Heart left ventricle (tissue), 13 donors: ENCODE results near the gene NSD2.

Source experiments
- POLR2A ChIP-seq, 2 donors: fragments of 450-650 bp; IDR thresholded peaks; one replicate each; pipeline ENCODE4 v1.6.1; 2017; ENCODE audit warnings: antibody characterized with exemption in 2 of 2, mild to moderate bottlenecking in 2 of 2, moderate library complexity in 2 of 2
- TF ChIP-seq, protein P1 (sequence below), 12 donors: fragments of 200-600 bp; sonication (generic) in 4 of 12; IDR thresholded peaks; one replicate each; pipeline versions ENCODE4 v1.5.0 to v1.8.0; 2018 to 2022; ENCODE audit warnings: antibody characterized with exemption in 12 of 12, mild to moderate bottlenecking in 5 of 12
- donor health status: ischemic (EF 13 %, LVEDD 7.1; RV severe dilation, severe dysfunction).
- donor health status: DM: no; HTN: yes; CAD: no.
- donor health status: DM: no; HTN: no; CAD: no.
- donor health status: ischemic (EF 25% LVEDD 6.9; RV normal size, moderate dysfunction).
- donor health status: ischemic (EF 25% LVEDD 5.7; RV mildly dilated, moderate dysfunction).
- donor health status: ischemic (EF 35%, LVEDD 5.7; RV mildly dilated, moderate dysfunction).
- donor health status: nonischemic (EF 11% LVEDD 7.7; RV severe dilation, severe dysfunction).
- donor health status: DM: yes; HTN: yes; CAD: no.
- donor health status: PGD.
- donor health status: ischemic (EF 29% LVEDD 5.4; RV normal size, mild dysfunction).
- donor health status: nonischemic (EF 23%, LVEDD 6.1; RV moderate dilation, normal function).

DNA sequence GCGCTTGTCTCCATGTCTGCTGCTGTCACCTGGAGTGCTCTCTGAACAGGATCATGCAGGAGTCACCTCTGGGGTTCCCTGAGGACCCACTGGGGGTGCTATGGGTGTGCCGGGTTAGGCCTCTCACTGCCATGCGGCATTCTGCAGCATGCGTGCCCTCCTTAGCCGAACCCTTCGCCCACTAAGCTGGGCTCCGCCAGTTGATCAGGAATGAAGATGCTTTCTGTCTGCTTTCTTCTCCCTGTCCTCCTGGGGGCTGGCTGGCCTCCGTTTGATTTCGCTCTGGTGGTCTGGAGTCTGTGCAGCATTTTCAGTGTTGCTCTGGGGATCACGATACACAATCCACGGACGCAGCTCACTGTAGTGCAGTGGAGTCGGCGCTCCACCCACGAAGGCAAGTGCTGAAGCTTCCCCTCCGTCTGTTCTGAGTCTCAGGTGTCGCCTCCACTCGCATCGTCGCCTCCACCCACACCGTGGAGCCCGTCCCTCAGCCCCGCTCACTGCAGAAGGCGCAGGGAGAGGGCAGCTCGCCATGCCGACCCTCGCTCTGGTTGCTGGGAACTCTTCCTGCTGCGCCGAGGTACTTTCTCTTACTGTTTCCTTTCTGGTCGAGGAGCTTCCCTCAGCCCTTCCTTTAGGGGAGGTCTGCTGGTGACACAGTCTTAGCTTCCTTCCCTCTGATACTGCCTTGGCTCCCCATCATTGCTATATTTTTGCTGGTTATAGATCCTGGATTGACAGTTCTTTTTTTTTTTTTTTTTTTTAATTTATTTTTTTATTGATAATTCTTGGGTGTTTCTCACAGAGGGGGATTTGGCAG is 44.5 kb upstream of the NSD2 start:
- TF ChIP-seq, protein P1, sequence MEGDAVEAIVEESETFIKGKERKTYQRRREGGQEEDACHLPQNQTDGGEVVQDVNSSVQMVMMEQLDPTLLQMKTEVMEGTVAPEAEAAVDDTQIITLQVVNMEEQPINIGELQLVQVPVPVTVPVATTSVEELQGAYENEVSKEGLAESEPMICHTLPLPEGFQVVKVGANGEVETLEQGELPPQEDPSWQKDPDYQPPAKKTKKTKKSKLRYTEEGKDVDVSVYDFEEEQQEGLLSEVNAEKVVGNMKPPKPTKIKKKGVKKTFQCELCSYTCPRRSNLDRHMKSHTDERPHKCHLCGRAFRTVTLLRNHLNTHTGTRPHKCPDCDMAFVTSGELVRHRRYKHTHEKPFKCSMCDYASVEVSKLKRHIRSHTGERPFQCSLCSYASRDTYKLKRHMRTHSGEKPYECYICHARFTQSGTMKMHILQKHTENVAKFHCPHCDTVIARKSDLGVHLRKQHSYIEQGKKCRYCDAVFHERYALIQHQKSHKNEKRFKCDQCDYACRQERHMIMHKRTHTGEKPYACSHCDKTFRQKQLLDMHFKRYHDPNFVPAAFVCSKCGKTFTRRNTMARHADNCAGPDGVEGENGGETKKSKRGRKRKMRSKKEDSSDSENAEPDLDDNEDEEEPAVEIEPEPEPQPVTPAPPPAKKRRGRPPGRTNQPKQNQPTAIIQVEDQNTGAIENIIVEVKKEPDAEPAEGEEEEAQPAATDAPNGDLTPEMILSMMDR (IDR thresholded peaks at IDR 0.05): no peak
- no peak for TF ChIP-seq POLR2A (IDR thresholded peaks at IDR 0.05)
